WTC11 (cell line): Measurements from ENCODE around the gene USP20. TPM values are rescaled to one million over a fixed set of nuclear protein-coding genes. Genes with fewer than 3 reads are reported as not detected.

Experiments
- ATAC-seq: fragments of 200-7000 bp; cut with Tn5 transposase; 2 replicates; pipeline ENCODE4 v1.10.0; 2021; ENCODE audit warnings: mild to moderate bottlenecking, moderate library complexity
- CTCF ChIA-PET: fragments of 300-600 bp; sonication (Branson Sonifier 250); formaldehyde crosslinking; loops from one replicate; lab custom pipeline; 2021; ENCODE audit warnings: antibody characterized with exemption; lab: Charles Lee
- POLR2A ChIA-PET: fragments of 350-600 bp; sonication (Branson Sonifier 250); formaldehyde crosslinking; loops from one replicate; lab custom pipeline; 2021; ENCODE audit warnings: antibody characterized with exemption; lab: Charles Lee
- DNase-seq: peaks from one replicate; pipeline ENCODE4 v3.0.0; 2021; ENCODE audit warnings: low spot score
- H3K27ac Mint-ChIP-seq: 2 replicates; pipeline ENCODE4 v1.8.0; 2021; ENCODE audit warnings: mixed read lengths
- H3K27me3 Mint-ChIP-seq: 2 replicates; pipeline ENCODE4 v1.8.0; 2021; ENCODE audit warnings: low read depth, mild to moderate bottlenecking, moderate library complexity, mixed read lengths
- H3K36me3 Mint-ChIP-seq: 2 replicates; pipeline ENCODE4 v1.8.0; 2021; ENCODE audit warnings: mixed read lengths
- H3K4me1 Mint-ChIP-seq: 2 replicates; pipeline ENCODE4 v1.8.0; 2022; ENCODE audit warnings: mixed read lengths
- H3K4me3 Mint-ChIP-seq: 2 replicates; pipeline ENCODE4 v1.8.0; 2021; ENCODE audit warnings: mild to moderate bottlenecking, moderate library complexity, mixed read lengths
- H3K9me3 Mint-ChIP-seq: 2 replicates; pipeline ENCODE4 v1.8.0; 2021; ENCODE audit warnings: mixed read lengths
- CREB1 ChIP-seq: sonication (generic); formaldehyde crosslinking; IDR thresholded peaks from 2 replicates; pipeline ENCODE4 v1.8.0; 2023; ENCODE audit warnings: mild to moderate bottlenecking, missing genetic modification reagents
- ERG ChIP-seq: fragments of 250-450 bp; sonication (Bioruptor Pico); IDR thresholded peaks from 2 replicates; pipeline ENCODE4 v1.8.0; 2021; ENCODE audit warnings: mild to moderate bottlenecking
- ETV6 ChIP-seq: sonication (generic); formaldehyde crosslinking; IDR thresholded peaks from 2 replicates; pipeline ENCODE4 v1.8.1; 2022; ENCODE audit warnings: mild to moderate bottlenecking, missing genetic modification reagents
- FOXP1 ChIP-seq: sonication (generic); formaldehyde crosslinking; IDR thresholded peaks from 2 replicates; pipeline ENCODE4 v1.8.0; 2022; ENCODE audit warnings: missing genetic modification reagents, mild to moderate bottlenecking, moderate library complexity, borderline replicate concordance
- FOXP4 ChIP-seq: sonication (generic); formaldehyde crosslinking; IDR thresholded peaks from 2 replicates; pipeline ENCODE4 v1.8.0; 2022; ENCODE audit warnings: mild to moderate bottlenecking, missing genetic modification reagents
- GABPB1 ChIP-seq: sonication (generic); formaldehyde crosslinking; IDR thresholded peaks from 2 replicates; pipeline ENCODE4 v1.8.1; 2023; ENCODE audit warnings: mild to moderate bottlenecking, missing genetic modification reagents
- IRF2 ChIP-seq: sonication (generic); formaldehyde crosslinking; IDR thresholded peaks from 2 replicates; pipeline ENCODE4 v1.8.0; 2022; ENCODE audit warnings: low read depth, missing genetic modification reagents, borderline replicate concordance
- JAZF1 ChIP-seq: fragments of 250-450 bp; sonication (Bioruptor Pico); IDR thresholded peaks from 2 replicates; pipeline ENCODE4 v1.9.0; 2021; ENCODE audit warnings: moderate library complexity, mild to moderate bottlenecking, inconsistent platforms
- MLX ChIP-seq: sonication (generic); formaldehyde crosslinking; IDR thresholded peaks from 2 replicates; pipeline ENCODE4 v1.8.1; 2023; ENCODE audit warnings: mild to moderate bottlenecking, missing genetic modification reagents, moderate library complexity
- MYBL2 ChIP-seq: sonication (generic); formaldehyde crosslinking; IDR thresholded peaks from 2 replicates; pipeline ENCODE4 v1.8.1; 2023; ENCODE audit warnings: mild to moderate bottlenecking, moderate library complexity, missing genetic modification reagents
- OVOL2 ChIP-seq: fragments of 250-450 bp; sonication (Bioruptor Pico); IDR thresholded peaks from 2 replicates; pipeline ENCODE4 v1.9.0; 2021; ENCODE audit warnings: mild to moderate bottlenecking, borderline replicate concordance
- PRRX2 ChIP-seq: fragments of 250-450 bp; sonication (Bioruptor Pico); IDR thresholded peaks from 2 replicates; pipeline ENCODE4 v1.8.0; 2021; ENCODE audit warnings: mild to moderate bottlenecking
- RORB ChIP-seq: fragments of 250-450 bp; sonication (Bioruptor Pico); IDR thresholded peaks from 2 replicates; pipeline ENCODE4 v1.9.0; 2021; ENCODE audit warnings: mild to moderate bottlenecking
- SMAD3 ChIP-seq: sonication (generic); formaldehyde crosslinking; IDR thresholded peaks from 2 replicates; pipeline ENCODE4 v1.8.0; 2022; ENCODE audit warnings: missing genetic modification reagents, mild to moderate bottlenecking, borderline replicate concordance
- TEAD1 ChIP-seq: sonication (generic); formaldehyde crosslinking; IDR thresholded peaks from 2 replicates; pipeline ENCODE4 v1.8.0; 2022; ENCODE audit warnings: mild to moderate bottlenecking, missing genetic modification reagents
- USF1 ChIP-seq: sonication (generic); formaldehyde crosslinking; IDR thresholded peaks from 2 replicates; pipeline ENCODE4 v1.8.0; 2022; ENCODE audit warnings: mild to moderate bottlenecking, missing genetic modification reagents
- ZNF138 ChIP-seq: sonication (generic); formaldehyde crosslinking; conservative IDR thresholded peaks from 2 replicates; pipeline ENCODE4 v1.8.1; 2022; ENCODE audit warnings: mild to moderate bottlenecking, moderate library complexity, missing genetic modification reagents
- total RNA-seq: library from RNA; stranded (reverse); gene quantifications from 3 replicates; pipeline ENCODE4 v1.2.3, GENCODE V29; 2021
- TF ChIP-seq, protein P1 (sequence below): sonication (generic); formaldehyde crosslinking; IDR thresholded peaks from 2 replicates; pipeline ENCODE4 v1.8.1; 2022; ENCODE audit warnings: mild to moderate bottlenecking, moderate library complexity, missing genetic modification reagents
- TF ChIP-seq, protein P2 (sequence below): sonication (generic); formaldehyde crosslinking; IDR thresholded peaks from 2 replicates; pipeline ENCODE4 v1.8.1; 2023; ENCODE audit warnings: mild to moderate bottlenecking, moderate library complexity, missing genetic modification reagents
- TF ChIP-seq, protein P3 (sequence below): sonication (generic); formaldehyde crosslinking; IDR thresholded peaks from 2 replicates; pipeline ENCODE4 v1.8.0; 2023; ENCODE audit warnings: missing genetic modification reagents, mild to moderate bottlenecking, borderline replicate concordance

Gene USP20
- total RNA-seq, 1 experiment from 2014 or later, result 29.3 TPM

GRCh38 chr9:129801504-129801903 is 33.8 kb upstream of the USP20 start:
- H3K36me3 Mint-ChIP-seq, result peaks cover 12% of the 10 kb centered on the region
- H3K27me3 Mint-ChIP-seq, result no peaks in the 10 kb centered on the region
- CTCF ChIA-PET, result interaction anchor here (1.3 to 3.0 kb wide), 4 partner anchors 11 to 75 kb away, joined by 3 to 16 read pairs (median 6); no protein-coding TSS in a partner anchor
- H3K9me3 Mint-ChIP-seq, result no peaks in the 10 kb centered on the region
- POLR2A ChIA-PET, result no interaction called here
- H3K27ac Mint-ChIP-seq, result no peak overlapping the region; the same call in none of the 2 replicates
- TF ChIP-seq GABPB1 (CRISPR knock-in tag) (no peak), IRF2 (CRISPR knock-in tag) (no peak), JAZF1 (CRISPR knock-in tag) (no peak)
- peak; percentile 22 for DNase-seq
- peak; percentile 10; the same call in 1 of the 2 replicates for ATAC-seq
- H3K4me3 Mint-ChIP-seq, result peak overlapping the region; percentile 37
- H3K4me1 Mint-ChIP-seq, result peaks cover 7% of the 10 kb centered on the region

- no peaks in the 10 kb centered on the region for H3K27me3 Mint-ChIP-seq
- peaks cover 21% of the 10 kb centered on the region for H3K36me3 Mint-ChIP-seq
- CTCF ChIA-PET, result interaction anchor here (0.6 to 3.0 kb wide), 9 partner anchors 13 to 416 kb away, joined by 3 to 16 read pairs (median 4); no protein-coding TSS in a partner anchor
- H3K9me3 Mint-ChIP-seq, result no peaks in the 10 kb centered on the region
- peak; percentile 94 for ATAC-seq
- peak within 1 kb of the TSS; percentile 78; the same call in 1 of the 2 replicates for H3K27ac Mint-ChIP-seq
- POLR2A ChIA-PET, result interaction anchor here (0.7 kb wide), 1 partner anchor 11 kb away, joined by 4 read pairs; no protein-coding TSS in a partner anchor
- peak; percentile 96 for DNase-seq
- peaks cover 7% of the 10 kb centered on the region for H3K4me1 Mint-ChIP-seq
- H3K4me3 Mint-ChIP-seq, result peak within 1 kb of the TSS; percentile 71
- peak; percentile 80; the same call in 1 of the 2 replicates for TF ChIP-seq FOXP1 (CRISPR knock-in tag)
- TF ChIP-seq TEAD1 (CRISPR knock-in tag), result peak; percentile 78
- TF ChIP-seq, protein P1, sequence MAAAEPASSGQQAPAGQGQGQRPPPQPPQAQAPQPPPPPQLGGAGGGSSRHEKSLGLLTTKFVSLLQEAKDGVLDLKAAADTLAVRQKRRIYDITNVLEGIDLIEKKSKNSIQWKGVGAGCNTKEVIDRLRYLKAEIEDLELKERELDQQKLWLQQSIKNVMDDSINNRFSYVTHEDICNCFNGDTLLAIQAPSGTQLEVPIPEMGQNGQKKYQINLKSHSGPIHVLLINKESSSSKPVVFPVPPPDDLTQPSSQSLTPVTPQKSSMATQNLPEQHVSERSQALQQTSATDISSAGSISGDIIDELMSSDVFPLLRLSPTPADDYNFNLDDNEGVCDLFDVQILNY (CRISPR knock-in tag), result peak; percentile 54; the same call in 1 of the 2 replicates
- 0 out of 2 replicates have a peak, but pooled peaks have one; percentile 30 for TF ChIP-seq CREB1
- peak; percentile 74; the same call in 1 of the 2 replicates for TF ChIP-seq SMAD3
- TF ChIP-seq MLX (CRISPR knock-in tag), result no peak
- peak; percentile 63; the same call in 1 of the 2 replicates for TF ChIP-seq ETV6 (CRISPR knock-in tag)
- no peak for TF ChIP-seq PRRX2
- 0 out of 2 replicates have a peak, but pooled peaks have one; percentile 30 for TF ChIP-seq USF1 (CRISPR knock-in tag)
- TF ChIP-seq FOXP4, result 0 out of 2 replicates have a peak, but pooled peaks have one; percentile 6
- TF ChIP-seq, protein P2, sequence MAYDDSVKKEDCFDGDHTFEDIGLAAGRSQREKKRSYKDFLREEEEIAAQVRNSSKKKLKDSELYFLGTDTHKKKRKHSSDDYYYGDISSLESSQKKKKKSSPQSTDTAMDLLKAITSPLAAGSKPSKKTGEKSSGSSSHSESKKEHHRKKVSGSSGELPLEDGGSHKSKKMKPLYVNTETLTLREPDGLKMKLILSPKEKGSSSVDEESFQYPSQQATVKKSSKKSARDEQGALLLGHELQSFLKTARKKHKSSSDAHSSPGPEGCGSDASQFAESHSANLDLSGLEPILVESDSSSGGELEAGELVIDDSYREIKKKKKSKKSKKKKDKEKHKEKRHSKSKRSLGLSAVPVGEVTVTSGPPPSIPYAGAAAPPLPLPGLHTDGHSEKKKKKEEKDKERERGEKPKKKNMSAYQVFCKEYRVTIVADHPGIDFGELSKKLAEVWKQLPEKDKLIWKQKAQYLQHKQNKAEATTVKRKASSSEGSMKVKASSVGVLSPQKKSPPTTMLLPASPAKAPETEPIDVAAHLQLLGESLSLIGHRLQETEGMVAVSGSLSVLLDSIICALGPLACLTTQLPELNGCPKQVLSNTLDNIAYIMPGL (CRISPR knock-in tag), result no peak
- no peak for TF ChIP-seq ERG
- peak; percentile 86 for TF ChIP-seq GABPB1 (CRISPR knock-in tag)
- TF ChIP-seq, protein P3, sequence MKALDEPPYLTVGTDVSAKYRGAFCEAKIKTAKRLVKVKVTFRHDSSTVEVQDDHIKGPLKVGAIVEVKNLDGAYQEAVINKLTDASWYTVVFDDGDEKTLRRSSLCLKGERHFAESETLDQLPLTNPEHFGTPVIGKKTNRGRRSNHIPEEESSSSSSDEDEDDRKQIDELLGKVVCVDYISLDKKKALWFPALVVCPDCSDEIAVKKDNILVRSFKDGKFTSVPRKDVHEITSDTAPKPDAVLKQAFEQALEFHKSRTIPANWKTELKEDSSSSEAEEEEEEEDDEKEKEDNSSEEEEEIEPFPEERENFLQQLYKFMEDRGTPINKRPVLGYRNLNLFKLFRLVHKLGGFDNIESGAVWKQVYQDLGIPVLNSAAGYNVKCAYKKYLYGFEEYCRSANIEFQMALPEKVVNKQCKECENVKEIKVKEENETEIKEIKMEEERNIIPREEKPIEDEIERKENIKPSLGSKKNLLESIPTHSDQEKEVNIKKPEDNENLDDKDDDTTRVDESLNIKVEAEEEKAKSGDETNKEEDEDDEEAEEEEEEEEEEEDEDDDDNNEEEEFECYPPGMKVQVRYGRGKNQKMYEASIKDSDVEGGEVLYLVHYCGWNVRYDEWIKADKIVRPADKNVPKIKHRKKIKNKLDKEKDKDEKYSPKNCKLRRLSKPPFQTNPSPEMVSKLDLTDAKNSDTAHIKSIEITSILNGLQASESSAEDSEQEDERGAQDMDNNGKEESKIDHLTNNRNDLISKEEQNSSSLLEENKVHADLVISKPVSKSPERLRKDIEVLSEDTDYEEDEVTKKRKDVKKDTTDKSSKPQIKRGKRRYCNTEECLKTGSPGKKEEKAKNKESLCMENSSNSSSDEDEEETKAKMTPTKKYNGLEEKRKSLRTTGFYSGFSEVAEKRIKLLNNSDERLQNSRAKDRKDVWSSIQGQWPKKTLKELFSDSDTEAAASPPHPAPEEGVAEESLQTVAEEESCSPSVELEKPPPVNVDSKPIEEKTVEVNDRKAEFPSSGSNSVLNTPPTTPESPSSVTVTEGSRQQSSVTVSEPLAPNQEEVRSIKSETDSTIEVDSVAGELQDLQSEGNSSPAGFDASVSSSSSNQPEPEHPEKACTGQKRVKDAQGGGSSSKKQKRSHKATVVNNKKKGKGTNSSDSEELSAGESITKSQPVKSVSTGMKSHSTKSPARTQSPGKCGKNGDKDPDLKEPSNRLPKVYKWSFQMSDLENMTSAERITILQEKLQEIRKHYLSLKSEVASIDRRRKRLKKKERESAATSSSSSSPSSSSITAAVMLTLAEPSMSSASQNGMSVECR (CRISPR knock-in tag), result peak; percentile 77; the same call in 1 of the 2 replicates
- TF ChIP-seq MYBL2, result 0 out of 2 replicates have a peak, but pooled peaks have one; percentile 41
- TF ChIP-seq RORB (CRISPR knock-in tag), result no peak
- TF ChIP-seq OVOL2 (CRISPR knock-in tag), result no peak
- TF ChIP-seq ZNF138, result no peak
Observed at GRCh38 chr9:129802833-129803675, 32.2 kb upstream of the USP20 start, which contains the start of gene TOR1B. Gene TOR1B, plus strand, starts transcription at chr9:129803184. Its CDS starts 29 bp downstream, at chr9:129803213.
